PC-9 (cell line): ENCODE results near the gene METTL2B.

ENCODE experiments used
- EZH2 ChIP-seq: fragments of 200-600 bp; sonication (generic); IDR thresholded peaks from 2 replicates; pipeline ENCODE4 v1.8.0; 2017; ENCODE audit warnings: antibody characterized with exemption, low read depth
- TF ChIP-seq, protein P1 (sequence below): fragments of 200-600 bp; sonication (generic); conservative IDR thresholded peaks from 2 replicates; pipeline ENCODE4 v1.6.1; 2017; ENCODE audit warnings: mixed run types, antibody characterized with exemption, mild to moderate bottlenecking, moderate library complexity

GRCh38 chr7:128452552-128452951 is 24.0 kb upstream of the METTL2B start:
- TF ChIP-seq, protein P1, sequence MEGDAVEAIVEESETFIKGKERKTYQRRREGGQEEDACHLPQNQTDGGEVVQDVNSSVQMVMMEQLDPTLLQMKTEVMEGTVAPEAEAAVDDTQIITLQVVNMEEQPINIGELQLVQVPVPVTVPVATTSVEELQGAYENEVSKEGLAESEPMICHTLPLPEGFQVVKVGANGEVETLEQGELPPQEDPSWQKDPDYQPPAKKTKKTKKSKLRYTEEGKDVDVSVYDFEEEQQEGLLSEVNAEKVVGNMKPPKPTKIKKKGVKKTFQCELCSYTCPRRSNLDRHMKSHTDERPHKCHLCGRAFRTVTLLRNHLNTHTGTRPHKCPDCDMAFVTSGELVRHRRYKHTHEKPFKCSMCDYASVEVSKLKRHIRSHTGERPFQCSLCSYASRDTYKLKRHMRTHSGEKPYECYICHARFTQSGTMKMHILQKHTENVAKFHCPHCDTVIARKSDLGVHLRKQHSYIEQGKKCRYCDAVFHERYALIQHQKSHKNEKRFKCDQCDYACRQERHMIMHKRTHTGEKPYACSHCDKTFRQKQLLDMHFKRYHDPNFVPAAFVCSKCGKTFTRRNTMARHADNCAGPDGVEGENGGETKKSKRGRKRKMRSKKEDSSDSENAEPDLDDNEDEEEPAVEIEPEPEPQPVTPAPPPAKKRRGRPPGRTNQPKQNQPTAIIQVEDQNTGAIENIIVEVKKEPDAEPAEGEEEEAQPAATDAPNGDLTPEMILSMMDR = no peak
- no peak for TF ChIP-seq EZH2
